Ascending aorta (tissue), 2 donors: Measurements from ENCODE around the gene PCSK6. TPM values are rescaled to one million over a fixed set of nuclear protein-coding genes. Genes with fewer than 3 reads are reported as not detected.

Experiments used
- DNase-seq, 2 donors: peaks; one replicate each; pipeline ENCODE4 v3.0.0-alpha.2; 2019; ENCODE audit warnings: low spot score in 2 of 2
- H3K27ac ChIP-seq, 2 donors: fragments of 200-600 bp; sonication (generic); one replicate each; pipeline ENCODE4 v1.5.1; 2016 to 2017; ENCODE audit warnings: mild to moderate bottlenecking in 1 of 2
- H3K27me3 ChIP-seq: fragments of 200-600 bp; sonication (generic); one replicate; pipeline ENCODE4 v1.5.1; 2017
- H3K36me3 ChIP-seq, 2 donors: fragments of 200-600 bp; sonication (generic); one replicate each; pipeline ENCODE4 v1.5.1; 2016
- H3K4me1 ChIP-seq, 2 donors: fragments of 200-600 bp; sonication (generic); one replicate each; pipeline ENCODE4 v1.5.1; 2016 to 2017; ENCODE audit warnings: mild to moderate bottlenecking in 1 of 2
- H3K4me3 ChIP-seq, 2 donors: fragments of 200-600 bp; sonication (generic); one replicate each; pipeline ENCODE4 v1.5.1; 2016 to 2017; ENCODE audit warnings: mild to moderate bottlenecking in 1 of 2
- H3K9me3 ChIP-seq, 2 donors: fragments of 200-600 bp; sonication (generic); one replicate each; pipeline ENCODE4 v1.5.1; 2016
- intact Hi-C: fragments of 100-400 bp; cut with DNase I; formaldehyde crosslinking; loops from one replicate; pipeline ENCODE4 v1.15.1; 2023
- total RNA-seq: library from RNA; depleted of rRNA; stranded (reverse); fragments of >200 nt; gene quantifications from one replicate; pipeline ENCODE4 v1.1.0, GENCODE V29; 2016
- TF ChIP-seq, protein P1 (sequence below), 3 experiments: fragments of 200-600 bp in 2 of 3; fragments of 450-650 bp in 1 of 3; sonication (generic) in 2 of 3; IDR thresholded peaks; one replicate each; pipeline ENCODE4 v1.5.1; 2016 to 2019; ENCODE audit warnings: antibody characterized with exemption in 3 of 3, mild to moderate bottlenecking in 1 of 3, moderate library complexity in 1 of 3

PCSK6 gene
- total RNA-seq, 1 donor from 2014 or later: 3.9 TPM

DNA sequence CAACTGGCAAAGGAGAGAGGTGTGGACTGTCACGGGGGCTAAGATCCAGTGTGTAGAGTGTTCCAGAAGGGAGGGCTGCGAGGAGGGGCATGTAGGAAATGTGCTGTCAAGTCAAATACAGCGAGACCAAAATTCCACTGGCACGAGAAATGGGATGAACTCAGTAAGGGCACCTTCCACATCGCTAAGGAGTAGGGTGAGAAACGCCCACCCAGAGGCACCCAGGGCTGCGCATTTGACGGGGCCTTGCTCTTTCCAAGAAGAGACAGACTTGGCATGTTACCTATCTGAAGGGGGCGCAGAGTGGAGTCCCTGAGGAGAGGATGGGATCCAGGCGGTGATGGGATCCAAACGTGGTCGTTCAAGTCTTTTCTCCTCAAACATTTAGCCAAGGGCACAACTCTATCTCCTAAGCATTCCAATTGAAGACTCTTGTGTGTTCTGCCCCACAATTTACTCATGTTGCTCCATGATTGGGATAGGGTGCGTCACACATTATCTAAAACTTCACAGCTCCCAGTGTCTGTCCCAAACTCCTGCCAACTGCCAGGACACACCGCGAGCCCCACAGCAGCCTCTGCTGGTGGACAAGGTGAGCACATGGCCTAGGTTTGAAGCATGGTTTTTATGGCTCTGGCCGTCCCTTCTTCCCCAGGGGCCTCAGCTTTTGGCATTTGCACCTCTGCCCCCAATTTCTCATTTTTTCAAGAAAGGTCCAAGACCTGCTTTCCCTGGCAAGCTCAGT lies 219.9 kb downstream of the PCSK6 start:
- peaks cover 0 to 14% of the 10 kb centered on the region in 2 donors for H3K4me1 ChIP-seq
- peaks cover 44 to 59% of the 10 kb centered on the region in 2 donors for H3K36me3 ChIP-seq
- no peak overlapping the region for H3K4me3 ChIP-seq
- TF ChIP-seq, protein P1, sequence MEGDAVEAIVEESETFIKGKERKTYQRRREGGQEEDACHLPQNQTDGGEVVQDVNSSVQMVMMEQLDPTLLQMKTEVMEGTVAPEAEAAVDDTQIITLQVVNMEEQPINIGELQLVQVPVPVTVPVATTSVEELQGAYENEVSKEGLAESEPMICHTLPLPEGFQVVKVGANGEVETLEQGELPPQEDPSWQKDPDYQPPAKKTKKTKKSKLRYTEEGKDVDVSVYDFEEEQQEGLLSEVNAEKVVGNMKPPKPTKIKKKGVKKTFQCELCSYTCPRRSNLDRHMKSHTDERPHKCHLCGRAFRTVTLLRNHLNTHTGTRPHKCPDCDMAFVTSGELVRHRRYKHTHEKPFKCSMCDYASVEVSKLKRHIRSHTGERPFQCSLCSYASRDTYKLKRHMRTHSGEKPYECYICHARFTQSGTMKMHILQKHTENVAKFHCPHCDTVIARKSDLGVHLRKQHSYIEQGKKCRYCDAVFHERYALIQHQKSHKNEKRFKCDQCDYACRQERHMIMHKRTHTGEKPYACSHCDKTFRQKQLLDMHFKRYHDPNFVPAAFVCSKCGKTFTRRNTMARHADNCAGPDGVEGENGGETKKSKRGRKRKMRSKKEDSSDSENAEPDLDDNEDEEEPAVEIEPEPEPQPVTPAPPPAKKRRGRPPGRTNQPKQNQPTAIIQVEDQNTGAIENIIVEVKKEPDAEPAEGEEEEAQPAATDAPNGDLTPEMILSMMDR (IDR thresholded peaks at IDR 0.05): peak in 1 of 3 experiments; percentile 12
- H3K27me3 ChIP-seq: no peaks in the 10 kb centered on the region
- no peaks in the 10 kb centered on the region for H3K9me3 ChIP-seq
- DNase-seq: no peak
- intact Hi-C loops: no loop called here
- peak overlapping the region in 1 of 2 donors; percentile 9 for H3K27ac ChIP-seq

DNA sequence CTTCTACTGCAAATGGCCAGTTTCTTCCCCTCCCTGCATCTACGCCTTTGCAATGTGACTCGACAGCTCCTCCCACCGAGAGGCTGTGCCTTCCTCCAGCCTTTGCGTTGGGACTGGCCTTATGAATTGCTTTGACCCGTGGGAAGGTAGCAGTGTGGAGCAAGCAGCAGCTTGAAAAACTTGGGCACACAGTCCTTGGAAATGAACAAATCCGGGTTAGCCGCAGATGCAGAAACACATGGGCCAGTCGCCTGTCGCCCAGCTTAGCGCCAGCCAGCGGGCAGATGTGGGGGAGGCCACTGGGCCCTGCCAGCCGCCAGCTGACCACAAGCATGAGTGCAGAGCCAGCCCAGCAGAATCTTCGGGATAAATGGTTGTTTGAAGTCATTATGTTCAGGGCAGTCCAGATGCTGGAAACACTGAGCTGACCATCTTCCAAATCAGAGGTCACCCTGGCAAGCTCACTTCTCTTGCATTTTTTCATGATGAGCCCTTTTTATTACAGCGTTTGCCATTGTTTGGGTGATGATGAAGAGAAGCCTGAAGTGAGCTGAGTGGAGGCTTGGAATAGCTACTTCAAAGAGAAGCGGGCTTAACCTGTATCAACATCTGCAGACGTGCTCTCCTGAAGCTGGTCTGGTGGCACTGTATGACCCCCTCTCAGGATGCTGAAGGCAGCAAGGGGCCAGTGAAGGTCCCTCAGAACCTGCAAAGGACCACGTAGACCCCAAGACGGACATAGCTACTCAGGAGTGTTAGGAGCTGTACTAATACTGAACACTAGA lies 222.0 kb downstream of the PCSK6 start:
- H3K4me1 ChIP-seq: peaks cover 0 to 14% of the 10 kb centered on the region in 2 donors
- intact Hi-C loops: no loop called here
- H3K27me3 ChIP-seq: no peaks in the 10 kb centered on the region
- peaks cover 23 to 38% of the 10 kb centered on the region in 2 donors for H3K36me3 ChIP-seq
- H3K9me3 ChIP-seq: no peaks in the 10 kb centered on the region
- TF ChIP-seq, protein P1 (IDR thresholded peaks at IDR 0.05): no peak
- H3K27ac ChIP-seq: peak overlapping the region; percentile 81
- no peak overlapping the region for H3K4me3 ChIP-seq
- peak in 1 of 2 donors; percentile 76 for DNase-seq

DNA sequence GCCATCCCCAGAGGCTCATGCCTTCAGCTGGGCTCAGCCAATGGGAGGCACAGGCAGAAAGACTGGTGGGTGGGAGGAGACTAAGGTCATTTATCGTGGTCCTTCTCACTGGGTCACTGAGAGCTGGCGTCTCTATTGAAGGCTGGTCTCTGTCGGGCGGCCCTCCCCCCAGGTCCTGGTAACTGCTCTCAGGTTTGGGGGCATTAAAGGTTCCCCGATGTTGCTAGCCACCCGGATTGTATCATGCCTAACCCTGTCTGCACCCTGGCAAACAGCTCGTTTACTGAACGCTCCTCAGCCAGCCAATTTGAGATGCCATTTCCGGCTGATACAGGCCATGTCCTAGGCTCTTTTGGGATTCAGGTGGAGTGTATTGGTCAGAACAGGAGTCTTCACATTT lies 222.7 kb downstream of the PCSK6 start:
- no peak for DNase-seq
- intact Hi-C loops: no loop called here
- TF ChIP-seq, protein P1 (IDR thresholded peaks at IDR 0.05): no peak

DNA sequence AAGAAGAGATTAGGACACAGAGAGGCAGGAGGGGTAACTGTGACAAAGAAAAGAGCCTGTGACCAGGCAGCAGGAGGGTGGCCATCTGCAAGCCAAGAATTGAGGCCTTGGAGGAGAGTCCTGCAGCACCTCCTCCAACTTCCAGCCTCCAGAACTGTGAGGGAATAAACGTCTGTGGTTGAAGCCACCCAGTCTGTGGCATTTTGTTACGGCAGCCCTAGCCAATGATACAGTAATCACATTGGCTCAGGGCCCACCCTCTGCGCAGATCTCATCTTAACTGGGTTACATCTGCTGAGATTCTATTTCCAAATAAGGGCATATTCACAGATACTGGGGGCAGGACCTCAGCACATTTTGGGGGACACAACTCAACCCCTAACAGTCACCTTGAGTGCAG lies 223.5 kb downstream of the PCSK6 start:
- peaks cover 8 to 23% of the 10 kb centered on the region in 2 donors for H3K36me3 ChIP-seq
- H3K27me3 ChIP-seq: no peaks in the 10 kb centered on the region
- peak in 1 of 2 donors; percentile 65 for DNase-seq
- H3K4me1 ChIP-seq: peaks cover 0 to 14% of the 10 kb centered on the region in 2 donors
- H3K4me3 ChIP-seq: no peak overlapping the region
- TF ChIP-seq, protein P1 (IDR thresholded peaks at IDR 0.05): no peak
- intact Hi-C loops: no loop called here
- peak overlapping the region; percentile 81 for H3K27ac ChIP-seq
- H3K9me3 ChIP-seq: no peaks in the 10 kb centered on the region

More for the DNA sequence above, 222.7 kb downstream of the PCSK6 start:
- Histone ChIP-seq H3K27me3 (no peaks in the 10 kb centered on the region), H3K4me3 (no peak overlapping the region), H3K9me3 (no peaks in the 10 kb centered on the region), H3K4me1 (peaks cover 0 to 14% of the 10 kb centered on the region in 2 donors), H3K36me3 (peaks cover 15 to 30% of the 10 kb centered on the region in 2 donors), H3K27ac (peak overlapping the region; percentile 81)

DNA sequence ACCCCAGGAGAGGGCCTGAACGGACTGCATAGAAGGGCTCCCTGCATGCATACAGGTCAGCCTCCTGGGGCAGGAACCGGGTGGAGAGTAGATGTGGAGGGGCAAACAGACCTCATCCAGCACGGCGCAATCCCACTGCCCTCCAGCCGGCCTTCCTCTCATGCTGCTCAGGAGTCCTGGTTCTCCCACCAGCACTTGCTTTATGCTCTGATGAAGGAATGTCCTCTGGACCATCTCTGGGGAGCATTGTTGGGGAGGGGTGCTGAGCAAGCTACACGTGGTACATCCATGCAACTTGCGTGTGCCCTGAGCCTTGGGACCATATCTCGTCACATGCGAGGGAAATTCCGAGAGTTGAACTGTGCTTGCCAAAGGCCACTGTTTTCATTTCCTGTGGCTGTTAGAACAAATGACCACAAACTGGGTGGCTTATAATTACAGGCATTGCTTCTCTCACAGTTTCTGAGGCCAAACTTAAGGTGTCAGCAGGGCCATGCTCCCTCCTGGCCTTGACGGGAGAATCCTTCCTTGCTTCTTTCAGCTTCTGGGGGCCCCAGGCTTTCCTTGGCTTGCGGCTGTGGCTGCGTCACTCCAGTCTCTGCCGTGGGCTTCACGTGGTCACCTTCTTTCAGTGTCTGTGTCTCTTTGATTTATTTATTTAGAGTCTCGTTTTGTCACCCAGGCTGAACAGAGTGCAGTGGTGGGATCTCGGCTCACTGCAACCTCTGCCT lies 224.4 kb downstream of the PCSK6 start:
- intact Hi-C loops: no loop called here

More for the DNA sequence above, 224.4 kb downstream of the PCSK6 start:
- peaks cover 0 to 14% of the 10 kb centered on the region in 2 donors for H3K4me1 ChIP-seq
- no peak overlapping the region for H3K4me3 ChIP-seq
- no peak for DNase-seq
- no peaks in the 10 kb centered on the region for H3K27me3 ChIP-seq
- H3K9me3 ChIP-seq: no peaks in the 10 kb centered on the region
- H3K36me3 ChIP-seq: peaks cover 0 to 13% of the 10 kb centered on the region in 2 donors
- TF ChIP-seq, protein P1 (IDR thresholded peaks at IDR 0.05): no peak
- peak overlapping the region in 1 of 2 donors; percentile 81 for H3K27ac ChIP-seq
